Measurements from ENCODE around the gene METTL2B. TPM values are rescaled to one million over a fixed set of nuclear protein-coding genes. Genes with fewer than 3 reads are reported as not detected.
A peak's percentile ranks its signal among the peaks of the same experiment; 100 is the strongest.

Gene METTL2B
- total and polyA plus RNA-seq, 2 of the 13 experiments (the other 11 are each of a cell fraction or from before 2014, with no cell fraction given): 15.5 to 33.1 TPM

GRCh38 chr7:128435327-128435686 lies 41.2 kb upstream of the METTL2B start (continued):
- TF ChIP-seq ZZZ3 (CRISPR knock-in tag; IDR thresholded peaks at IDR 0.05; ENCODE audit: borderline replicate concordance) (no peak), ARID2 (CRISPR knock-in tag; IDR thresholded peaks at IDR 0.05; ENCODE audit: borderline replicate concordance) (no peak), SOX13 (IDR thresholded peaks at IDR 0.05) (no peak), SOX13 (CRISPR knock-in tag; conservative IDR thresholded peaks at IDR 0.05 in 1 of 2, IDR thresholded peaks at IDR 0.05 in 1 of 2) (peak in 1 of 2 experiments; percentile 74; a peak in 2 of 4 replicates), NR3C1 (CRISPR knock-in tag; IDR thresholded peaks at IDR 0.05) (no peak), HMG20A (CRISPR knock-in tag; IDR thresholded peaks at IDR 0.05; ENCODE audit: borderline replicate concordance) (peak; percentile 84), MAF1 (CRISPR knock-in tag; IDR thresholded peaks at IDR 0.05; ENCODE audit: borderline replicate concordance) (no peak), TBX3 (IDR thresholded peaks at IDR 0.05; ENCODE audit: borderline replicate concordance) (no peak), ZNF652 (CRISPR knock-in tag; IDR thresholded peaks at IDR 0.05; ENCODE audit: borderline replicate concordance, low read depth) (no peak), ZNF362 (CRISPR knock-in tag; IDR thresholded peaks at IDR 0.05; ENCODE audit: borderline replicate concordance) (no peak), ARID5B (CRISPR knock-in tag; IDR thresholded peaks at IDR 0.05) (peak; percentile 91), YEATS4 (CRISPR knock-in tag; IDR thresholded peaks at IDR 0.05; ENCODE audit: borderline replicate concordance) (no peak)
- TF ChIP-seq, protein P1, sequence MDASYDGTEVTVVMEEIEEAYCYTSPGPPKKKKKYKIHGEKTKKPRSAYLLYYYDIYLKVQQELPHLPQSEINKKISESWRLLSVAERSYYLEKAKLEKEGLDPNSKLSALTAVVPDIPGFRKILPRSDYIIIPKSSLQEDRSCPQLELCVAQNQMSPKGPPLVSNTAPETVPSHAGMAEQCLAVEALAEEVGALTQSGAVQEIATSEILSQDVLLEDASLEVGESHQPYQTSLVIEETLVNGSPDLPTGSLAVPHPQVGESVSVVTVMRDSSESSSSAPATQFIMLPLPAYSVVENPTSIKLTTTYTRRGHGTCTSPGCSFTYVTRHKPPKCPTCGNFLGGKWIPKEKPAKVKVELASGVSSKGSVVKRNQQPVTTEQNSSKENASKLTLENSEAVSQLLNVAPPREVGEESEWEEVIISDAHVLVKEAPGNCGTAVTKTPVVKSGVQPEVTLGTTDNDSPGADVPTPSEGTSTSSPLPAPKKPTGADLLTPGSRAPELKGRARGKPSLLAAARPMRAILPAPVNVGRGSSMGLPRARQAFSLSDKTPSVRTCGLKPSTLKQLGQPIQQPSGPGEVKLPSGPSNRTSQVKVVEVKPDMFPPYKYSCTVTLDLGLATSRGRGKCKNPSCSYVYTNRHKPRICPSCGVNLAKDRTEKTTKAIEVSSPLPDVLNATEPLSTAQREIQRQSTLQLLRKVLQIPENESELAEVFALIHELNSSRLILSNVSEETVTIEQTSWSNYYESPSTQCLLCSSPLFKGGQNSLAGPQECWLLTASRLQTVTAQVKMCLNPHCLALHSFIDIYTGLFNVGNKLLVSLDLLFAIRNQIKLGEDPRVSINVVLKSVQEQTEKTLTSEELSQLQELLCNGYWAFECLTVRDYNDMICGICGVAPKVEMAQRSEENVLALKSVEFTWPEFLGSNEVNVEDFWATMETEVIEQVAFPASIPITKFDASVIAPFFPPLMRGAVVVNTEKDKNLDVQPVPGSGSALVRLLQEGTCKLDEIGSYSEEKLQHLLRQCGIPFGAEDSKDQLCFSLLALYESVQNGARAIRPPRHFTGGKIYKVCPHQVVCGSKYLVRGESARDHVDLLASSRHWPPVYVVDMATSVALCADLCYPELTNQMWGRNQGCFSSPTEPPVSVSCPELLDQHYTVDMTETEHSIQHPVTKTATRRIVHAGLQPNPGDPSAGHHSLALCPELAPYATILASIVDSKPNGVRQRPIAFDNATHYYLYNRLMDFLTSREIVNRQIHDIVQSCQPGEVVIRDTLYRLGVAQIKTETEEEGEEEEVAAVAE (CRISPR knock-in tag; IDR thresholded peaks at IDR 0.05; ENCODE audit: borderline replicate concordance): no peak
- TF ChIP-seq, protein P2, sequence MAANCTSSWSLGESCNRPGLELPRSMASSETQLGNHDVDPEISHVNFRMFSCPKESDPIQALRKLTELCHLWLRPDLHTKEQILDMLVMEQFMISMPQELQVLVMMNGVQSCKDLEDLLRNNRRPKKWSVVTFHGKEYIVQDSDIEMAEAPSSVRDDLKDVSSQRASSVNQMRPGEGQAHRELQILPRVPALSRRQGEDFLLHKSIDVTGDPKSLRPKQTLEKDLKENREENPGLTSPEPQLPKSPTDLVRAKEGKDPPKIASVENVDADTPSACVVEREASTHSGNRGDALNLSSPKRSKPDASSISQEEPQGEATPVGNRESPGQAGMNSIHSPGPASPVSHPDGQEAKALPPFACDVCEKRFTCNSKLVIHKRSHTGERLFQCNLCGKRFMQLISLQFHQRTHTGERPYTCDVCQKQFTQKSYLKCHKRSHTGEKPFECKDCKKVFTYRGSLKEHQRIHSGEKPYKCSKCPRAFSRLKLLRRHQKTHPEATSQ (CRISPR knock-in tag; IDR thresholded peaks at IDR 0.05; ENCODE audit: borderline replicate concordance): no peak
- TF ChIP-seq, protein P3, sequence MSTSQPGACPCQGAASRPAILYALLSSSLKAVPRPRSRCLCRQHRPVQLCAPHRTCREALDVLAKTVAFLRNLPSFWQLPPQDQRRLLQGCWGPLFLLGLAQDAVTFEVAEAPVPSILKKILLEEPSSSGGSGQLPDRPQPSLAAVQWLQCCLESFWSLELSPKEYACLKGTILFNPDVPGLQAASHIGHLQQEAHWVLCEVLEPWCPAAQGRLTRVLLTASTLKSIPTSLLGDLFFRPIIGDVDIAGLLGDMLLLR (CRISPR knock-in tag; IDR thresholded peaks at IDR 0.05): no peak
